Esophagus muscularis mucosa (tissue), 4 donors: Measurements from ENCODE around the gene ZNF93.

Experiments used
- EP300 ChIP-seq: sonication (generic); formaldehyde crosslinking; IDR thresholded peaks from one replicate; pipeline ENCODE4 v1.6.1; 2017; ENCODE audit warnings: antibody characterized with exemption
- POLR2AphosphoS5 ChIP-seq, 2 donors: sonication (generic); formaldehyde crosslinking; IDR thresholded peaks; one replicate each; pipeline ENCODE4 v1.6.1; 2017; ENCODE audit warnings: antibody characterized with exemption in 2 of 2
- TF ChIP-seq, protein P1 (sequence below), 3 experiments: fragments of 200-600 bp in 2 of 3; fragments of 450-650 bp in 1 of 3; sonication (generic) in 2 of 3; IDR thresholded peaks; one replicate each; pipeline ENCODE4 v1.5.1; 2017 to 2019; ENCODE audit warnings: antibody characterized with exemption in 3 of 3, mild to moderate bottlenecking in 2 of 3, moderate library complexity in 1 of 3

DNA sequence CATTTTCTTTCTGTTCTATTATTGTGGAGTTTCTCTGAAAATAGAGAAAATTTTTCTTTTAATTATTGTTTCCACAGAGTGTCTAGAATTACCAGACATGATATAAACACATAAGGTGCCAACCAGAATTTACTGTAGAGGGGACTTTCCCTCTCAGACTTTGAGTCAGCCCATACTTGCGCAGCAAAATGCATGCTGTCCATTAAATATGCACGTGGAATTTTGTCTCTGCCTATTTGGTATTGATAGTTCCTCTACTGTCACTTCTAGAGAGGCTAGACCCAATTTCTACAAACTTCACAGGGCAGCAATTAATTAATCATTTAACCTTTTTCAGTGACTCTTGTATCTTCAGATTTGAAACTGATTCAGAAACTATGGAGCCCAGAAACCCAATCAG is 8.9 kb downstream of the ZNF93 start:
- no peak for TF ChIP-seq POLR2AphosphoS5 (IDR thresholded peaks at IDR 0.05)
- TF ChIP-seq, protein P1, sequence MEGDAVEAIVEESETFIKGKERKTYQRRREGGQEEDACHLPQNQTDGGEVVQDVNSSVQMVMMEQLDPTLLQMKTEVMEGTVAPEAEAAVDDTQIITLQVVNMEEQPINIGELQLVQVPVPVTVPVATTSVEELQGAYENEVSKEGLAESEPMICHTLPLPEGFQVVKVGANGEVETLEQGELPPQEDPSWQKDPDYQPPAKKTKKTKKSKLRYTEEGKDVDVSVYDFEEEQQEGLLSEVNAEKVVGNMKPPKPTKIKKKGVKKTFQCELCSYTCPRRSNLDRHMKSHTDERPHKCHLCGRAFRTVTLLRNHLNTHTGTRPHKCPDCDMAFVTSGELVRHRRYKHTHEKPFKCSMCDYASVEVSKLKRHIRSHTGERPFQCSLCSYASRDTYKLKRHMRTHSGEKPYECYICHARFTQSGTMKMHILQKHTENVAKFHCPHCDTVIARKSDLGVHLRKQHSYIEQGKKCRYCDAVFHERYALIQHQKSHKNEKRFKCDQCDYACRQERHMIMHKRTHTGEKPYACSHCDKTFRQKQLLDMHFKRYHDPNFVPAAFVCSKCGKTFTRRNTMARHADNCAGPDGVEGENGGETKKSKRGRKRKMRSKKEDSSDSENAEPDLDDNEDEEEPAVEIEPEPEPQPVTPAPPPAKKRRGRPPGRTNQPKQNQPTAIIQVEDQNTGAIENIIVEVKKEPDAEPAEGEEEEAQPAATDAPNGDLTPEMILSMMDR (IDR thresholded peaks at IDR 0.05): no peak
- no peak for TF ChIP-seq EP300
